Naive thymus-derived CD4-positive, alpha-beta T cell (primary cell): ENCODE results near the gene MRPL20. TPM values are rescaled to one million over a fixed set of nuclear protein-coding genes. Genes with fewer than 3 reads are reported as not detected.

ENCODE experiments used
- ATAC-seq: fragments of 150-1000 bp; cut with Tn5 transposase; 2 replicates; pipeline ENCODE4 v1.10.0; 2021; ENCODE audit warnings: mild to moderate bottlenecking, moderate library complexity
- CTCF ChIA-PET: fragments of 350-600 bp; sonication (Branson Sonifier 250); formaldehyde crosslinking; loops from one replicate; lab custom pipeline; 2021; ENCODE audit warnings: antibody characterized with exemption; lab: Charles Lee
- POLR2A ChIA-PET: fragments of 350-600 bp; sonication (Branson Sonifier 250); formaldehyde crosslinking; loops from one replicate; lab custom pipeline; 2021; ENCODE audit warnings: antibody characterized with exemption, inconsistent platforms; lab: Charles Lee
- DNase-seq, 9 donors: peaks; one replicate each; pipeline versions ENCODE4 v3.0.0 to v3.0.0-alpha.2; 2020 to 2022; ENCODE audit warnings: mixed read lengths in 1 of 9
- H3K27ac ChIP-seq: one replicate; pipeline ENCODE4 v1.7.0; 2013; ENCODE audit warnings: mild to moderate bottlenecking, low read depth, low read length, moderate library complexity
- H3K27me3 ChIP-seq, 2 donors: one replicate each; pipeline ENCODE4 v1.7.0; 2013; ENCODE audit warnings: low read length in 2 of 2, mild to moderate bottlenecking in 2 of 2, moderate library complexity in 2 of 2; ENCODE audit not compliant: control insufficient read depth in 2 of 2, insufficient read depth in 2 of 2
- H3K36me3 ChIP-seq, 3 experiments: 1 replicate in 2 of 3; 2 replicates in 1 of 3; pipeline ENCODE4 v1.7.0; 2013; ENCODE audit warnings: low read length in 3 of 3, mild to moderate bottlenecking in 3 of 3, moderate library complexity in 1 of 3; ENCODE audit not compliant: insufficient read depth in 3 of 3, control insufficient read depth in 2 of 3
- H3K4me1 ChIP-seq, 2 donors: one replicate each; pipeline ENCODE4 v1.7.0; 2013; ENCODE audit warnings: low read length in 2 of 2, mild to moderate bottlenecking in 2 of 2, moderate library complexity in 1 of 2; ENCODE audit not compliant: control insufficient read depth in 2 of 2, insufficient read depth in 2 of 2
- H3K4me3 ChIP-seq: 2 replicates; pipeline ENCODE4 v1.7.0; 2013; ENCODE audit warnings: mild to moderate bottlenecking, low read length
- H3K9me3 ChIP-seq, 3 experiments: 1 replicate in 2 of 3; 2 replicates in 1 of 3; pipeline ENCODE4 v1.7.0; 2013; ENCODE audit warnings: low read length in 3 of 3; ENCODE audit not compliant: control insufficient read depth in 2 of 3
- H3K27ac Mint-ChIP-seq, 9 donors: one replicate each; pipeline ENCODE4 v1.8.0; 2020 to 2022; ENCODE audit warnings: mixed read lengths in 9 of 9, mild to moderate bottlenecking in 8 of 9, moderate library complexity in 5 of 9, inconsistent platforms in 2 of 9
- H3K27me3 Mint-ChIP-seq, 5 donors: one replicate each; pipeline ENCODE4 v1.8.0; 2021 to 2022; ENCODE audit warnings: mixed read lengths in 5 of 5, mild to moderate bottlenecking in 1 of 5
- H3K36me3 Mint-ChIP-seq, 5 donors: one replicate each; pipeline ENCODE4 v1.8.0; 2020 to 2022; ENCODE audit warnings: mixed read lengths in 5 of 5, mild to moderate bottlenecking in 3 of 5, inconsistent platforms in 1 of 5
- H3K4me1 Mint-ChIP-seq, 7 donors: one replicate each; pipeline ENCODE4 v1.8.0; 2020 to 2022; ENCODE audit warnings: mixed read lengths in 7 of 7, mild to moderate bottlenecking in 3 of 7, inconsistent platforms in 1 of 7
- H3K4me3 Mint-ChIP-seq, 10 donors: one replicate each; pipeline ENCODE4 v1.8.0; 2020 to 2022; ENCODE audit warnings: mild to moderate bottlenecking in 10 of 10, mixed read lengths in 10 of 10, moderate library complexity in 6 of 10, inconsistent platforms in 2 of 10
- H3K9me3 Mint-ChIP-seq, 11 donors: one replicate each; pipeline ENCODE4 v1.8.0; 2020 to 2022; ENCODE audit warnings: mixed read lengths in 11 of 11, mild to moderate bottlenecking in 4 of 11, inconsistent platforms in 1 of 11, moderate library complexity in 1 of 11
- intact Hi-C, 2 donors: fragments of 100-400 bp; cut with micrococcal nuclease; formaldehyde crosslinking; loops; one replicate each; pipeline ENCODE4 v1.15.1; 2023
- polyA plus RNA-seq, 2 donors: library from polyadenylated mRNA; unstranded; fragments of 300-500 nt; fragmentation: Illumina TruSeq; gene quantifications; one replicate each; pipeline ENCODE4 v1.2.3, GENCODE V29; 2021
- total RNA-seq, 6 experiments: library from RNA in 5 of 6; stranded (reverse) in 5 of 6; gene quantifications; 1 replicate in 5 of 6; 2 replicates in 1 of 6; pipeline ENCODE4 v1.2.3 and lab custom pipeline; 2021 to 2026

Gene MRPL20
- total and polyA plus RNA-seq, 7 experiments from 2014 or later = 91.2 to 239 (median 134) TPM

DNA sequence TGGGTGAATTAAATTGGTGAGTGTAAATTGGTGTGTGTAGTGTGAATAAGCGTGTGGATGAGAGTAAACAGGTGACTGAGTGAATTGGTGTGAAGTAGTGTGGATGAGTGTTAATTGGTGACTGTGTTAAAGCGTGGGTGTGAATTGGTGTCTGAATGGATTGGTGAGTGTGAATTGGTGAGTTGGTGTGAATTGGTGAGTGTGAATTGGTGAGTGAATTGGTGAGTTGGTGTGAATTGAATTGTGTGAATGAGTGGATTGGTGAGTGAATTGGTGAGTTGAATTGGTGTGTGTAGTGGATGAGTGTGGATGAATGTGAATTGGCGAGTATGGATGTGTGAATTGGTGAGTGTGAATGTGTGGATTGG lies 40.4 kb downstream of the MRPL20 start:
- Histone ChIP-seq H3K4me3 (no peak overlapping the region), H3K27me3 (no peaks in the 10 kb centered on the region), H3K9me3 (peaks cover 0 to 10% (median 0%) of the 10 kb centered on the region in 3 experiments), H3K4me1 (peaks cover 10% of the 10 kb centered on the region in 2 donors), H3K27ac (no peak overlapping the region), H3K36me3 (no peaks in the 10 kb centered on the region)
- Mint-ChIP-seq H3K36me3 (no peaks in the 10 kb centered on the region), H3K27me3 (peaks cover 0 to 5% (median 0%) of the 10 kb centered on the region in 5 donors), H3K9me3 (no peaks in the 10 kb centered on the region), H3K4me3 (no peak overlapping the region), H3K27ac (no peak overlapping the region), H3K4me1 (peaks cover 0 to 17% (median 11%) of the 10 kb centered on the region in 7 donors)
- POLR2A ChIA-PET = no interaction called here
- ATAC-seq = no peak
- CTCF ChIA-PET = no interaction called here
- DNase-seq = no peak
- intact Hi-C loops = no loop called here

DNA sequence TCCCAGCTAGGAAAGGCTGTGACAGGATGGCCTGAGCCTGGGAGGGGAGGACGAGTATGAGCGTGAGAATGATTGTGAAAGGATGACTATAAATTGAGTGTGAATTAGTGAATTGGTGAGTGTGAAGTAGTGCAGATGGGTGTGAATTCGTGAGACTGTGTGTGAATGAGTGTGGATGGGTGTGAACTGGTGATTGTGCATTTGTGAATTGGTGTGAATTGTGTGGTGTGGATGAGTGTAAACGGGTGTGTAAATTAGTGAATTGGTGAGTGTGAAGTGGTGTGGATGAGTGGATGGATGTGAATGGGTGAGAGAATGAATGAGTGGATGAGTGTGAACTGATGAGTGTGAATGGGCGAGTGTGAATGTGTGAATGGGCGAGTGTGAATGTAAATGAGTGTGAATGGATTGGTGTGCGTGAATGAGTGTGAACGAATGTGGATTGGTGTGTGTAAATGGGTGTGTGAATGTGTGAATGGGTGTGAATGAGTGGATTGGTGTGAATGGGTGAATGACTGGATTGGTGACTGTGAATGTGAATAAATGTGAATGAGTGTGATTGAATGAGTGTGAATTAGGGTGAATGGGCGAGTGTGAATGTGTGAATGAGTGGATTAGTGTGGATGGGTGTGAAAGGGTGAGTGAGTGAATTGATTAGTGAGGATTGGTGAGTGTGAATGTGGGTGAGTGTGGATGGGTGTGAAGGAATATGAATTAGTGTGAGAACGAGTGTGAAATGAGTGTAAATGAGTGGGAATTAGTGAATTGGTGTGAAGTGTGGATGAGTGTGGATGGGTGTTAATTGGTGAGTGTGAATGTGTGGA lies 41.0 kb downstream of the MRPL20 start:
- Mint-ChIP-seq H3K4me1 (peaks cover 0 to 12% (median 5%) of the 10 kb centered on the region in 7 donors), H3K36me3 (no peaks in the 10 kb centered on the region), H3K27me3 (peaks cover 0 to 5% (median 0%) of the 10 kb centered on the region in 5 donors), H3K9me3 (no peaks in the 10 kb centered on the region), H3K27ac (no peak overlapping the region), H3K4me3 (no peak overlapping the region)
- DNase-seq (no peak), ATAC-seq (no peak)
- Histone ChIP-seq H3K4me3 (no peak overlapping the region), H3K27ac (no peak overlapping the region), H3K27me3 (no peaks in the 10 kb centered on the region), H3K4me1 (peaks cover 4% of the 10 kb centered on the region in 2 donors), H3K9me3 (peaks cover 0 to 10% (median 0%) of the 10 kb centered on the region in 3 experiments), H3K36me3 (no peaks in the 10 kb centered on the region)
- ChIA-PET POLR2A (interaction anchor here (0.6 to 1.6 kb wide), 3 partner anchors 9 to 396 kb away, joined by 3 to 4 read pairs (median 4); partner anchors contain the start of gene AURKAIP1), CTCF (no interaction called here)
- intact Hi-C loops = no loop called here

DNA sequence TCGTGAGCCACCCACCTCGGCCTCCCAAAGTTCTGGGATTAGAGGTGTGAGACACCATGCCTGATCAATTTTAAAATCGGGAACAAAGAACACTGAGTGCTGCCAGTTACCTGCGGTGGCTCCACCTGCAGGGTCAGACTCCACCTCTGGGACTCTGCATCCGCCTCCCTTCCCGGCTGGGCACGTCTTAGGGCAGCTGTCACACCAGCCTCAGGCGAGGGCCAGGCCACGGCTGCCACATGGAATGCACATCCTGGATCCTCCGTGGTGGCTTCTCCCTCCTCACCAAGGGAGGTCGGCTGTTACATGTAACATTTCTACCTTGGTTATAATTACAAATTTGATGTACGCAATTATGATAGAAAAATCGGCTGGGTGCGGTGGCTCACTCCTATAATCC lies 42.8 kb downstream of the MRPL20 start:
- Histone ChIP-seq H3K27me3 (no peaks in the 10 kb centered on the region), H3K4me1 (no peaks in the 10 kb centered on the region), H3K4me3 (no peak overlapping the region), H3K9me3 (peaks cover 0 to 10% (median 0%) of the 10 kb centered on the region in 3 experiments), H3K36me3 (no peaks in the 10 kb centered on the region), H3K27ac (no peak overlapping the region)
- DNase-seq = no peak
- H3K9me3 Mint-ChIP-seq = peaks cover 0 to 2% (median 0%) of the 10 kb centered on the region in 11 donors
- ChIA-PET POLR2A (no interaction called here), CTCF (no interaction called here)
- peaks cover 0 to 9% (median 7%) of the 10 kb centered on the region in 7 donors for H3K4me1 Mint-ChIP-seq
- intact Hi-C loops = no loop called here
- H3K4me3 Mint-ChIP-seq = no peak overlapping the region
- no peak for ATAC-seq
- peaks cover 0 to 13% (median 4%) of the 10 kb centered on the region in 5 donors for H3K27me3 Mint-ChIP-seq
- H3K27ac Mint-ChIP-seq = no peak overlapping the region
- no peaks in the 10 kb centered on the region for H3K36me3 Mint-ChIP-seq

DNA sequence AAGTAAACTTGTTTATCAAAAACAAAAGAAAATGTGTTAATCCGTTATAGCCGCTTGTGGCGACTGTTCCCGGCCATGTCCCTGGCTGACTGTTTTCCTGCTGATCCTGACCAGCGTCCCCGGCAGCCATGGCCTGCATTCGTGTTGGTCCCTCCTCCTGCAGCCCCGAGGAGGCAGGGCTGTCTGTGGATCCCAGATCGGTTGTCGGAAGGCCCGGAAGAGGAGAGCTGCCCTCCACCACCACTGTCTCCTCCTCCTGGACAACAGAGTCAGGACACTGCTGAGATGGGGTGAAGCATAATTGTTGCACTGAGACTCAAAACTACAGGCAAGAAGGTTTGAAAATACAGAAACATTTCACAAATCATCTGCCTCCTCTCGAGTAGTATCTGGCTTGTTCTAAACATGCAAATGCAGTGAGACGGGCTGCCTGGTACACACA lies 45.1 kb downstream of the MRPL20 start:
- H3K27me3 Mint-ChIP-seq = peaks cover 0 to 19% (median 4%) of the 10 kb centered on the region in 5 donors
- H3K27me3 ChIP-seq = peaks cover 0 to 3% of the 10 kb centered on the region in 2 donors
- DNase-seq (no peak), ATAC-seq (no peak)
- no peak overlapping the region for H3K27ac ChIP-seq
- H3K9me3 ChIP-seq = peaks cover 0 to 10% (median 0%) of the 10 kb centered on the region in 3 experiments
- H3K4me3 ChIP-seq = no peak overlapping the region
- POLR2A ChIA-PET = no interaction called here
- no peak overlapping the region for H3K4me3 Mint-ChIP-seq
- CTCF ChIA-PET = no interaction called here
- no peaks in the 10 kb centered on the region for H3K36me3 ChIP-seq
- peaks cover 0 to 2% (median 0%) of the 10 kb centered on the region in 11 donors for H3K9me3 Mint-ChIP-seq
- peaks cover 0 to 8% of the 10 kb centered on the region in 2 donors for H3K4me1 ChIP-seq
- intact Hi-C loops = no loop called here
- H3K36me3 Mint-ChIP-seq = no peaks in the 10 kb centered on the region
- H3K4me1 Mint-ChIP-seq = peaks cover 6 to 15% (median 12%) of the 10 kb centered on the region in 7 donors
- no peak overlapping the region for H3K27ac Mint-ChIP-seq

DNA sequence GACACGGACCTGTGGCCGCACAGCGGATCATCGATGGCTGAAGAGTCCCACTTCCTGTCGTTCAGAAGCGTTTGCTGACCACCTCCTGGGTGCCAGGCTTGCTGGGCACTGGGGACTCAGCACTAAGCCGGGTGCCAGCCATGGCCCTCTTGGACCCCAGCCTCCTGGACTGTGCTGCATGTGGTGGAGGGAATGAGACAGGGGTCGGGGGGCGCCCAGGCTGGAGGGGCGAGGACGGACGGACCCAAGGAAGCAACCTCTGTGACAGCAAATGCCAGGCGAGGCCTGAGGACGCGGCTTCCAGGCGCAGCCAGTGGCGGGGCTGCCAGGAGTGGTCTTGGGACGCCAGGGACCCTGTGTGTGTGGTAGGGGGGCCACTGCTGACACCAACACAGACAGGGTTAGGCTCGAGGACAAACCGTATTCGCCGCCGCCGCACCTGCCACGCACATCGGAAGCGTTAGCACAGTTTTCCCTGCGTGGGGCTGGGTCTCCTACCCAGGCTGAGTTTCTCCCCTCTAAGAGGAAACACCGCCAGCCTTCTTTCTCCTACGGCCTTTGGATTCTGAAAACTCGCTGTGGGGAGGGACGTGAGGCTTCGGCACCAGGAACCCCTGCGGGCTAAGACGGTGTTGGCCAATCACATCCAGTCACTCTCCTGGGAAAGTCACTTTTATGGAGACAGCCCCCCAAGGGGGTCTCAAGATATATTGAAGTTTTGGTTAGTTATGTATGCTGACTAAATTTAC lies 45.7 kb downstream of the MRPL20 start:
- no peak overlapping the region for H3K4me3 ChIP-seq
- peaks cover 6 to 15% (median 12%) of the 10 kb centered on the region in 7 donors for H3K4me1 Mint-ChIP-seq
- DNase-seq (peak in 1 of 9 donors; percentile 4), ATAC-seq (no peak)
- ChIA-PET CTCF (no interaction called here), POLR2A (no interaction called here)
- H3K36me3 ChIP-seq = no peaks in the 10 kb centered on the region
- intact Hi-C loops = no loop called here
- H3K4me3 Mint-ChIP-seq = no peak overlapping the region
- H3K27me3 ChIP-seq = peaks cover 0 to 3% of the 10 kb centered on the region in 2 donors
- no peak overlapping the region for H3K27ac ChIP-seq
- H3K36me3 Mint-ChIP-seq = no peaks in the 10 kb centered on the region
- peaks cover 0 to 2% (median 0%) of the 10 kb centered on the region in 11 donors for H3K9me3 Mint-ChIP-seq
- peaks cover 0 to 8% of the 10 kb centered on the region in 2 donors for H3K4me1 ChIP-seq
- peaks cover 0 to 20% (median 4%) of the 10 kb centered on the region in 5 donors for H3K27me3 Mint-ChIP-seq
- peaks cover 0 to 5% (median 0%) of the 10 kb centered on the region in 3 experiments for H3K9me3 ChIP-seq
- no peak overlapping the region for H3K27ac Mint-ChIP-seq

DNA sequence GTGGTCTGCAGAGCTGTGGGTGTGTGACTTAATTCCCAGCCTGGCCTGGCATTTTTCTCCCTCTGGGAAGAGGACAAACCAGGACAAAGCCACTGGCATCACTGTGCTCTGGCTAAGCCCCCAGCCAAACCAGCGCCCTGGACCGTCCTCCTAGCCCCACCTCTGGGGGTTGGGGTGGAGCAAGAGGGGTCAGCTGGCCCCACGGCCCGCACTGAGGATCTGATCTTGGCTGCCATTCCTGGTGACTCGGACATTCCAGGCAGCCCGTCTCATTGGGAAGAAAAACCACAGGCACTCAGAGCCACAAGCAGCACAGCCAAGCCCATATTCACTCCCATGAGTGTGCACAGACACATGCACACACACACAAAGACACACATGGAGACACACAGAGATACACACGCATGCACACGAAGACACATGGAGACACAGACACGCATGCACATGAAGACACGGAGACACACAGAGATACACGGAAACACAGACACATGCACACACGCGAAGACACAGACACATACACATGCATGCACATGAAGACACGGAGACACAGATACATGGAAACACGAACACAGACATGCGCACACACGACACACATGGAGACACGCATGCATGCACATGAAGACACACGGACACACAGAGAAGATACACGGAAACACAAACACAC lies 46.5 kb downstream of the MRPL20 start:
- Mint-ChIP-seq H3K27me3 (peaks cover 0 to 20% (median 4%) of the 10 kb centered on the region in 5 donors), H3K27ac (no peak overlapping the region), H3K4me1 (peaks cover 6 to 15% (median 12%) of the 10 kb centered on the region in 7 donors), H3K9me3 (peaks cover 0 to 2% (median 0%) of the 10 kb centered on the region in 11 donors), H3K36me3 (no peaks in the 10 kb centered on the region), H3K4me3 (no peak overlapping the region)
- no peaks in the 10 kb centered on the region for H3K9me3 ChIP-seq
- peaks cover 0 to 8% of the 10 kb centered on the region in 2 donors for H3K4me1 ChIP-seq
- intact Hi-C loops = no loop called here
- H3K27ac ChIP-seq = no peak overlapping the region
- ChIA-PET CTCF (no interaction called here), POLR2A (no interaction called here)
- H3K36me3 ChIP-seq = no peaks in the 10 kb centered on the region
- no peak overlapping the region for H3K4me3 ChIP-seq
- peak in 1 of 9 donors; percentile 3 for DNase-seq
- H3K27me3 ChIP-seq = peaks cover 0 to 3% of the 10 kb centered on the region in 2 donors
- ATAC-seq = no peak
